Left ventricle myocardium inferior (tissue), 1 donor: ENCODE data around the gene TRAT1. TPM values are rescaled to one million over a fixed set of nuclear protein-coding genes. Genes with fewer than 3 reads are reported as not detected.
"Not testable (repeated sequence)": the region's sequence is repeated elsewhere in the genome, so short reads cannot be mapped to it uniquely, and the experiment has no call there.

Source experiments
- DNase-seq: peaks from one replicate; pipeline ENCODE4 v3.0.0-alpha.2; 2020
- H3K27ac ChIP-seq: fragments of 200-600 bp; replicated peaks from 2 replicates; pipeline ENCODE4 v1.8.0; 2021
- H3K27me3 ChIP-seq: fragments of 200-600 bp; 2 replicates; pipeline ENCODE4 v1.8.0; 2021; ENCODE audit warnings: low read depth
- H3K36me3 ChIP-seq: fragments of 200-600 bp; 2 replicates; pipeline ENCODE4 v1.8.0; 2021
- H3K4me1 ChIP-seq: fragments of 200-600 bp; 2 replicates; pipeline ENCODE4 v1.8.0; 2021
- H3K4me3 ChIP-seq: fragments of 200-600 bp; 2 replicates; pipeline ENCODE4 v1.8.0; 2021; ENCODE audit warnings: mild to moderate bottlenecking, moderate library complexity
- H3K9me3 ChIP-seq: fragments of 200-600 bp; replicated peaks from 2 replicates; pipeline ENCODE4 v1.8.0; 2021
- CTCF ChIP-seq: fragments of 200-600 bp; IDR thresholded peaks from 2 replicates; pipeline ENCODE4 v1.8.0; 2021; ENCODE audit warnings: antibody characterized with exemption, mild to moderate bottlenecking, borderline replicate concordance
- intact Hi-C: fragments of 100-400 bp; cut with micrococcal nuclease; formaldehyde crosslinking; loops from one replicate; pipeline ENCODE4 v1.11.0; 2022
- total RNA-seq: library from RNA; stranded (reverse); fragmentation: NEBNext Ultra II Directional; extraction: Animal tissue kit (Norgen Biotek cat#: 25700); gene quantifications from one replicate; pipeline ENCODE4 v1.2.1, GENCODE V29; 2021
- donor health status: DM: no; HTN: yes; CAD: no; lungs with severe emphysema.

The TRAT1 gene
- total RNA-seq, 1 donor from 2014 or later, result not detected

GRCh38 chr3:108804437-108804836 is 18.1 kb upstream of the TRAT1 start:
- Histone ChIP-seq H3K27me3 (no peaks in the 10 kb centered on the region), H3K4me1 (no peaks in the 10 kb centered on the region), H3K27ac (no peak overlapping the region), H3K4me3 (no peak overlapping the region), H3K36me3 (no peaks in the 10 kb centered on the region), H3K9me3 (no peaks in the 10 kb centered on the region)
- no peak for TF ChIP-seq CTCF
- intact Hi-C loops, result no loop called here
- DNase-seq, result no peak

- intact Hi-C loops, result no loop called here
- no peak overlapping the region for H3K4me3 ChIP-seq
- H3K36me3 ChIP-seq, result no peaks in the 10 kb centered on the region
- TF ChIP-seq CTCF, result no peak
- H3K27ac ChIP-seq, result no peak overlapping the region
- DNase-seq, result no peak
- H3K4me1 ChIP-seq, result no peaks in the 10 kb centered on the region
- no peaks in the 10 kb centered on the region for H3K9me3 ChIP-seq
- H3K27me3 ChIP-seq, result no peaks in the 10 kb centered on the region
Measured at GRCh38 chr3:108804966-108805365, 17.6 kb upstream of the TRAT1 start.

GRCh38 chr3:108806316-108806715 is 16.3 kb upstream of the TRAT1 start:
- Histone ChIP-seq H3K4me3 (no peak overlapping the region), H3K4me1 (no peaks in the 10 kb centered on the region), H3K9me3 (no peaks in the 10 kb centered on the region), H3K27ac (no peak overlapping the region), H3K36me3 (no peaks in the 10 kb centered on the region), H3K27me3 (no peaks in the 10 kb centered on the region)
- no peak for DNase-seq
- TF ChIP-seq CTCF, result no peak
- intact Hi-C loops, result no loop called here

- intact Hi-C loops, result no loop called here
- no peaks in the 10 kb centered on the region for H3K27me3 ChIP-seq
- H3K4me3 ChIP-seq, result no peak overlapping the region
- H3K4me1 ChIP-seq, result no peaks in the 10 kb centered on the region
- no peak for DNase-seq
- no peaks in the 10 kb centered on the region for H3K36me3 ChIP-seq
- no peak overlapping the region for H3K27ac ChIP-seq
- no peaks in the 10 kb centered on the region for H3K9me3 ChIP-seq
- TF ChIP-seq CTCF, result no peak
Measured at GRCh38 chr3:108818404-108818803, 4.2 kb upstream of the TRAT1 start.

- no peaks in the 10 kb centered on the region for H3K36me3 ChIP-seq
- DNase-seq, result no peak
- no peak overlapping the region for H3K27ac ChIP-seq
- intact Hi-C loops, result no loop called here
- H3K4me3 ChIP-seq, result no peak overlapping the region
- no peak for TF ChIP-seq CTCF
- no peaks in the 10 kb centered on the region for H3K9me3 ChIP-seq
- H3K4me1 ChIP-seq, result no peaks in the 10 kb centered on the region
- no peaks in the 10 kb centered on the region for H3K27me3 ChIP-seq
Measured at GRCh38 chr3:108820586-108820985, 2.0 kb upstream of the TRAT1 start.

GRCh38 chr3:108823227-108823626 is 641 bp downstream of the TRAT1 start:
- Histone ChIP-seq H3K4me1 (no peaks in the 10 kb centered on the region), H3K4me3 (no peak overlapping the region), H3K27ac (no peak overlapping the region), H3K9me3 (no peaks in the 10 kb centered on the region), H3K36me3 (no peaks in the 10 kb centered on the region), H3K27me3 (no peaks in the 10 kb centered on the region)
- no peak for DNase-seq
- no peak for TF ChIP-seq CTCF
- intact Hi-C loops, result no loop called here

- H3K4me3 ChIP-seq, H3K36me3 ChIP-seq, intact Hi-C loops, H3K27me3 ChIP-seq, H3K4me1 ChIP-seq, DNase-seq, H3K9me3 ChIP-seq, H3K27ac ChIP-seq: not testable (repeated sequence)
Measured at GRCh38 chr3:108823803-108824202, 1.2 kb downstream of the TRAT1 start.
